ENCODE measurements around the gene GTPBP3. TPM values are rescaled to one million over a fixed set of nuclear protein-coding genes. Genes with fewer than 3 reads are reported as not detected.
A peak's percentile ranks its signal among the peaks of the same experiment; 100 is the strongest.

GTPBP3 gene
- total RNA-seq, 4 donors from 2014 or later, result 17.7 to 21.8 (median 19.6) TPM

- intact Hi-C loops (cut with DNase I), result no loop called here
- H3K27ac ChIP-seq, result peak overlapping the region in 2 of 3 donors; percentile 27 to 55
- no peak for DNase-seq
- peak overlapping the region; percentile 77 to 81 (median 78) for H3K4me3 ChIP-seq (replicated peaks in 1 of 3)
- H3K4me1 ChIP-seq, result peaks cover 32 to 34% of the 10 kb centered on the region in 2 donors
- 6 to 17% methylated on average over 5 to 20 of the region's 23 CpGs for WGBS, 2 donors
- TF ChIP-seq POLR2A (IDR thresholded peaks at IDR 0.05), result no peak
- no peak for TF ChIP-seq CTCF (IDR thresholded peaks at IDR 0.05)
- no peaks in the 10 kb centered on the region for H3K27me3 ChIP-seq
- H3K9me3 ChIP-seq, result no peaks in the 10 kb centered on the region
- H3K36me3 ChIP-seq, result peaks cover 6 to 11% of the 10 kb centered on the region in 2 donors
Measured at GRCh38 chr19:17309965-17310461, 27.3 kb upstream of the GTPBP3 start.

GRCh38 chr19:17311455-17312188 is 25.7 kb upstream of the GTPBP3 start:
- TF ChIP-seq POLR2A (IDR thresholded peaks at IDR 0.05), result no peak
- Histone ChIP-seq H3K9me3 (no peaks in the 10 kb centered on the region), H3K27ac (no peak overlapping the region), H3K27me3 (no peaks in the 10 kb centered on the region), H3K4me3 (replicated peaks in 1 of 3) (no peak overlapping the region), H3K4me1 (peaks cover 25 to 27% of the 10 kb centered on the region in 2 donors), H3K36me3 (peaks cover 14 to 19% of the 10 kb centered on the region in 2 donors)
- intact Hi-C loops (cut with DNase I), result no loop called here
- DNase-seq, result no peak
- WGBS, 2 donors, result 79 to 87% methylated on average over 10 of the region's 11 CpGs

- DNase-seq, result no peak
- intact Hi-C loops (cut with DNase I), result no loop called here
- WGBS, 2 donors, result 87 to 90% methylated on average over 16 to 20 of the region's 20 CpGs
- Histone ChIP-seq H3K4me1 (peaks cover 20 to 22% of the 10 kb centered on the region in 2 donors), H3K27ac (no peak overlapping the region), H3K9me3 (no peaks in the 10 kb centered on the region), H3K36me3 (peaks cover 14 to 23% of the 10 kb centered on the region in 2 donors), H3K4me3 (replicated peaks in 1 of 3) (no peak overlapping the region), H3K27me3 (no peaks in the 10 kb centered on the region)
- no peak for TF ChIP-seq POLR2A (IDR thresholded peaks at IDR 0.05)
- no peak for TF ChIP-seq CTCF (IDR thresholded peaks at IDR 0.05)
Measured at GRCh38 chr19:17312189-17313113, 24.9 kb upstream of the GTPBP3 start.

- DNase-seq, result no peak
- H3K27me3 ChIP-seq, result no peaks in the 10 kb centered on the region
- H3K4me3 ChIP-seq (replicated peaks in 1 of 3), result no peak overlapping the region
- 91 to 96% methylated on average over 18 to 19 of the region's 19 CpGs for WGBS, 2 donors
- no peaks in the 10 kb centered on the region for H3K9me3 ChIP-seq
- peaks cover 20 to 22% of the 10 kb centered on the region in 2 donors for H3K4me1 ChIP-seq
- peaks cover 14 to 26% of the 10 kb centered on the region in 2 donors for H3K36me3 ChIP-seq
- TF ChIP-seq CTCF (IDR thresholded peaks at IDR 0.05), result no peak
- TF ChIP-seq POLR2A (IDR thresholded peaks at IDR 0.05), result no peak
- no peak overlapping the region for H3K27ac ChIP-seq
- intact Hi-C loops (cut with DNase I), result no loop called here
Measured at GRCh38 chr19:17314007-17314593, 23.3 kb upstream of the GTPBP3 start.

- Histone ChIP-seq H3K4me3 (replicated peaks in 1 of 3) (no peak overlapping the region), H3K27ac (no peak overlapping the region), H3K36me3 (peaks cover 29 to 50% of the 10 kb centered on the region in 2 donors), H3K27me3 (no peaks in the 10 kb centered on the region), H3K9me3 (no peaks in the 10 kb centered on the region), H3K4me1 (no peaks in the 10 kb centered on the region)
- TF ChIP-seq CTCF (IDR thresholded peaks at IDR 0.05), result no peak
- no peak for TF ChIP-seq POLR2A (IDR thresholded peaks at IDR 0.05)
- WGBS, 2 donors, result 79 to 91% methylated on average over 5 of the region's 6 CpGs
- intact Hi-C loops (cut with DNase I), result no loop called here
- no peak for DNase-seq
Measured at GRCh38 chr19:17318966-17319365, 18.4 kb upstream of the GTPBP3 start.

Measured in thyroid gland (tissue), 4 donors.